ENCODE data around the gene XXYLT1. TPM values are rescaled to one million over a fixed set of nuclear protein-coding genes. Genes with fewer than 3 reads are reported as not detected.
"Not testable (repeated sequence)": the region's sequence is repeated elsewhere in the genome, so short reads cannot be mapped to it uniquely, and the experiment has no call there.

The XXYLT1 gene
- total RNA-seq, 1 experiment from 2014 or later: 53.9 TPM

- no TSS peak for BruUV-seq (replicated peaks)
- CTCF ChIA-PET: no interaction called here
Measured at GRCh38 chr3:195109098-195109657, 161.8 kb downstream of the XXYLT1 start.

DNA sequence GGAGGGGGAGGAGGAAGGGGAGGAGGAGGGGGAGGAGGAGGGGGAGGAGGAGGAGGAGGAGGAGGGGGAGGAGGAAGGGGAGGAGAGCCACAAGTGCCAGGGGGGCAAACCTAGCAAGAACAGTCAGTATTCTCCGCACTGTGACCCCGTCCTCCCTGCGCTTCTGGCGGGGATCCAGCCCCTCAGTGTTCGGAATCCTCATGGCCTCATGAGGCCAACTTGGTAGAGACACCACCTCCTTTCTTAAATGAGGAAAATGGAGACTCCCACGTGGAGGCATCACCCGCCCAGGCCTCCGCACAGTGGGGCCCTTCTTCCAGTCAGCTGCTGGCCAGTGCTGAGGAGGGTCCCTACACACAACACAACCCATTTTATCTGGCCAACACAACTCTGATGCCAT lies 163.4 kb downstream of the XXYLT1 start:
- H3K9me3 ChIP-seq (ENCODE audit: low read depth, low read length, poor library complexity, severe bottlenecking): no peaks in the 10 kb centered on the region
- no TSS peak for BruUV-seq (replicated peaks)
- no peak overlapping the region for H3K27ac ChIP-seq (ENCODE audit: low read depth, low read length, poor library complexity, severe bottlenecking)
- no peaks in the 10 kb centered on the region for H3K27me3 ChIP-seq (replicated peaks; ENCODE audit: insufficient read depth, low read depth, low read length, poor library complexity)
- no peak overlapping the region for H3K4me3 ChIP-seq (ENCODE audit: low read depth, low read length, poor library complexity, severe bottlenecking)
- no peaks in the 10 kb centered on the region for H3K36me3 ChIP-seq (ENCODE audit: insufficient read depth, low read length, poor library complexity, severe bottlenecking)
- intact Hi-C loops (cut with micrococcal nuclease; ENCODE audit: unreplicated experiment): loop anchor here (10.0 kb wide), 1 partner anchor 233 kb away; no protein-coding TSS in a partner anchor
- CTCF ChIA-PET: interaction anchor here (1.5 kb wide), 1 partner anchor 425 kb away, joined by 6 read pairs; no protein-coding TSS in a partner anchor
- TF ChIP-seq EZH2 (IDR thresholded peaks at IDR 0.05; ENCODE audit: borderline replicate concordance, low read depth, low read length, poor library complexity, severe bottlenecking) (no peak), CTCF (conservative IDR thresholded peaks at IDR 0.05; ENCODE audit: low read depth, low read length) (no peak)
- POLR2A ChIA-PET (ENCODE audit: low non-redundant PET): no interaction called here
- peaks cover 39% of the 10 kb centered on the region for H3K4me1 ChIP-seq (ENCODE audit: insufficient read depth, low read length, poor library complexity, severe bottlenecking)
- DNase-seq (ENCODE audit: low spot score): no peak

More at GRCh38 chr3:195109098-195109657, 161.8 kb downstream of the XXYLT1 start:
- intact Hi-C loops (cut with micrococcal nuclease; ENCODE audit: unreplicated experiment): loop anchor here (10.0 kb wide), 1 partner anchor 234 kb away; no protein-coding TSS in a partner anchor
- Histone ChIP-seq H3K9me3 (ENCODE audit: low read depth, low read length, poor library complexity, severe bottlenecking) (no peaks in the 10 kb centered on the region), H3K27ac (ENCODE audit: low read depth, low read length, poor library complexity, severe bottlenecking) (no peak overlapping the region), H3K27me3 (replicated peaks; ENCODE audit: insufficient read depth, low read depth, low read length, poor library complexity) (no peaks in the 10 kb centered on the region), H3K4me1 (ENCODE audit: insufficient read depth, low read length, poor library complexity, severe bottlenecking) (peaks cover 25% of the 10 kb centered on the region), H3K4me3 (ENCODE audit: low read depth, low read length, poor library complexity, severe bottlenecking) (no peak overlapping the region), H3K36me3 (ENCODE audit: insufficient read depth, low read length, poor library complexity, severe bottlenecking) (no peaks in the 10 kb centered on the region)
- POLR2A ChIA-PET (ENCODE audit: low non-redundant PET): no interaction called here
- no peak for DNase-seq (ENCODE audit: low spot score)
- TF ChIP-seq CTCF (conservative IDR thresholded peaks at IDR 0.05; ENCODE audit: low read depth, low read length): no peak
- no peak for TF ChIP-seq EZH2 (IDR thresholded peaks at IDR 0.05; ENCODE audit: borderline replicate concordance, low read depth, low read length, poor library complexity, severe bottlenecking)

GRCh38 chr3:195107031-195107430 lies 163.9 kb downstream of the XXYLT1 start:
- BruUV-seq (replicated peaks); POLR2A ChIA-PET (ENCODE audit: low non-redundant PET); H3K27ac ChIP-seq (ENCODE audit: low read depth, low read length, poor library complexity, severe bottlenecking); DNase-seq (ENCODE audit: low spot score); H3K9me3 ChIP-seq (ENCODE audit: low read depth, low read length, poor library complexity, severe bottlenecking); H3K27me3 ChIP-seq (replicated peaks; ENCODE audit: insufficient read depth, low read depth, low read length, poor library complexity); H3K36me3 ChIP-seq (ENCODE audit: insufficient read depth, low read length, poor library complexity, severe bottlenecking); H3K4me3 ChIP-seq (ENCODE audit: low read depth, low read length, poor library complexity, severe bottlenecking): not testable (repeated sequence)
- H3K4me1 ChIP-seq (ENCODE audit: insufficient read depth, low read length, poor library complexity, severe bottlenecking): peaks cover 45% of the 10 kb centered on the region
- CTCF ChIA-PET: interaction anchor here (0.6 to 1.5 kb wide), 5 partner anchors 132 to 436 kb away, joined by 3 to 6 read pairs (median 4); no protein-coding TSS in a partner anchor
- intact Hi-C loops (cut with micrococcal nuclease; ENCODE audit: unreplicated experiment): loop anchor here (10.0 kb wide), 1 partner anchor 232 kb away; no protein-coding TSS in a partner anchor
